VCaP (cell line): ENCODE results near the gene OAT.
A peak's percentile ranks its signal among the peaks of the same experiment; 100 is the strongest.

Experiments
- H3K27ac ChIP-seq: fragments of 450-650 bp; 2 replicates; pipeline ENCODE4 v1.5.1; 2017
- TF ChIP-seq, protein P1 (sequence below): fragments of 450-650 bp; conservative IDR thresholded peaks from 2 replicates; pipeline ENCODE4 v1.5.1; 2017; ENCODE audit warnings: mild to moderate bottlenecking, moderate library complexity

The OAT gene

DNA sequence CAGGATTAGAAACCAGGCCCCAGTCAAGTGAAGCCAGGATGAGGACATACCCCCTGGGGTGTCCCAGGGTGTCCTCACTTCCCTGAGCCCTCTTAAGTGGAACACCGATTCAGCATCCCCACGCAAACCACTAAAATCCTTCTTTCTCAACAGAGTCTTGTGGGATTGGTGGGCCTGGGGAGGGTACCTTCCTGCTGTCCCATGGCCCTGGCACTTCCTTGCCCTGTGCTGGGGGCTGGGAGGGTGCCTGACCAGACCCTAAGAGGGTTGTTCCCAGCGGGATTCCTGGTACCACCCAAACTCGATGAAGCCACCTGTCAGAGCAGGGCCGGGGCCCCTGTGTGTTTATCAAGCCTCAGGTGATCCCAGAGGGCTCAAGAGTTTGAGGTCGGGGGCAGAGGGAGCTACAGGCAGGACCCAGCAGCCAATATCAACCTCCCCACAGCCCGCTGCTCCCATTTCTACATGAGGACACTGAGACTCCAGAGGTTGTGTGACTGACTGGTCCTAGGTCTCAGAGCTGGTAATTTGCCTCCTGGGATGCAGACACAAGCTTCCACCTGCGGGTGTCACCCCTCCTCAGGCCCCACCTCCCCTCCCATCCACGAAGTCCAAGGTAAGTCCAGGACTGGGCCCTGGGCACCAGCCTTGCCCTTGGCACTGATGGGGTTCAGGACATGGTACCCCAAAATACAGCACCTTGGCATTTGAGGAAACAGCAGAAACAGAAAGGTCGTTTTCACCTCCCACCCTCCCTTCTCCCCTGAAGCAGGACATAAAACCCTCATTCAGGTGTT, 31.4 kb downstream of the OAT start:
- TF ChIP-seq, protein P1, sequence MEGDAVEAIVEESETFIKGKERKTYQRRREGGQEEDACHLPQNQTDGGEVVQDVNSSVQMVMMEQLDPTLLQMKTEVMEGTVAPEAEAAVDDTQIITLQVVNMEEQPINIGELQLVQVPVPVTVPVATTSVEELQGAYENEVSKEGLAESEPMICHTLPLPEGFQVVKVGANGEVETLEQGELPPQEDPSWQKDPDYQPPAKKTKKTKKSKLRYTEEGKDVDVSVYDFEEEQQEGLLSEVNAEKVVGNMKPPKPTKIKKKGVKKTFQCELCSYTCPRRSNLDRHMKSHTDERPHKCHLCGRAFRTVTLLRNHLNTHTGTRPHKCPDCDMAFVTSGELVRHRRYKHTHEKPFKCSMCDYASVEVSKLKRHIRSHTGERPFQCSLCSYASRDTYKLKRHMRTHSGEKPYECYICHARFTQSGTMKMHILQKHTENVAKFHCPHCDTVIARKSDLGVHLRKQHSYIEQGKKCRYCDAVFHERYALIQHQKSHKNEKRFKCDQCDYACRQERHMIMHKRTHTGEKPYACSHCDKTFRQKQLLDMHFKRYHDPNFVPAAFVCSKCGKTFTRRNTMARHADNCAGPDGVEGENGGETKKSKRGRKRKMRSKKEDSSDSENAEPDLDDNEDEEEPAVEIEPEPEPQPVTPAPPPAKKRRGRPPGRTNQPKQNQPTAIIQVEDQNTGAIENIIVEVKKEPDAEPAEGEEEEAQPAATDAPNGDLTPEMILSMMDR, result peak; percentile 27
- no peak overlapping the region for H3K27ac ChIP-seq

DNA sequence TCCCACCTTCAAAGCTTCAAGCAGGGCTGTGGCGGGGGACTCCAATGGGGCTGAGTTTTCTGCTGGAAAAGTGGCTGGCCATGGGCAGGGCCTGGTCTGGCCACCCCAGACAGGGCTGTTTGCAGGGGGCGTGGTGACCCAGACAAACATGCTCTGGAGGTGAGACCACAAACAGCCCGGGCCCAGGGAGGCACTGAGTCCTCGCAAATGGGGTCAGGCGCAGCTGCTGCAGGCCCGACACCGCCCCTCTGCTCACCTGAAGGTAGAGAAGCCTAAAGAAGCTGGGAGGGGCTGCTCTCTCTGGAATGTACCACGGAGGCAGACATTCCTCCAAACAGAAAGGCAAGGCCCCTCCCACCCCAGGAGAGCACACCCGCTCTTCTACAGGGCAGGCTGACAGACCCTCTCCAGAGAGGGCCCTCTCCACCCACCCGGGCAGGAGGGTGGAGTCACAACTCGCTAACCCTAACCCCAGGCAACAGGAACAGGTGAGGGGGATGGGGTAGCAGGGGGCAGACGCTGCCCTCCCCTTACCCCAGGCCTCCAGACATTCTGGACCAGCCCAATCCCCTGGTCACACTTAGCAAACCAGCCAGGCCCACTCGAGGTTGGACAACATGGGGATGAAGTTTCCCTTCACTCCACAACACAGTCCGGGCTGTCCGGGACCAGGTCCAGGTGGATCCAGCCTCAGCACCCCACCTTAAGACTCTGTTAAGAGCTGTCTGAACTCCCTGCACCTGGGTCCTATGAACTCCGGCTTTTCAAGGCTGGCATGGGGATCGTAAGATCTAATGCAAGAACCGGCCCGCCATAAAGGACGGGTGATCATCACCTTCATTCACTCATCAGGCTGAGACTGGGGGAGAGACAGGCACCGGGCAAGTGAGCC, 32.3 kb downstream of the OAT start:
- TF ChIP-seq, protein P1, result no peak
- H3K27ac ChIP-seq, result no peak overlapping the region

DNA sequence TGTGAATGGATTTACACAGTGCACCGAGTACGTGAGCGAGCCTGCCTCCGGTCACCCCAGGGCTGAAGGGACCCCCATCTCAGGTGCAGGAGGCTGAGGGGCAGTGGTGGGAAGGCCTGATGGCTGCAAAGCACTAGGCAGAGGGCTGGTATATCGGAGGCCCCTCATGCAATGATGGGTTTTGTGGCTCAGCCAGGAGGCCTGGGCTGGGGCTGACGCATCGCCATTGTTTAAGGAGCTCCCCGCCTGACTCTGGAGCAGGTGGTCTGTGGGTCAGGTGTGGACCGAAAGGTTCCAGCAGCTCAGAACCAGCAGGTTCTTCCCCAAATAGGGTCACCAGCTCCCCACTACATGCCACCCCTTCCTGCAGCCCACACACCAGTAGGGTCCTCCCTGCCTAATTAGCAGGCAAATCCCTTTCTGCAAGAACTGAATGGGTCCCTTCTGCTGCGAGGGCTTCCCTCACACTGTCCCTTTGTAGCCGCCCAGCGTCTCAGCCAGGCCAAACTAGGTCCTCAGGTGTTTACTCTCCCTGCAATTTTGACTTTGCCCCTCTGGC, 33.0 kb downstream of the OAT start:
- no peak overlapping the region for H3K27ac ChIP-seq
- TF ChIP-seq, protein P1, result no peak

DNA sequence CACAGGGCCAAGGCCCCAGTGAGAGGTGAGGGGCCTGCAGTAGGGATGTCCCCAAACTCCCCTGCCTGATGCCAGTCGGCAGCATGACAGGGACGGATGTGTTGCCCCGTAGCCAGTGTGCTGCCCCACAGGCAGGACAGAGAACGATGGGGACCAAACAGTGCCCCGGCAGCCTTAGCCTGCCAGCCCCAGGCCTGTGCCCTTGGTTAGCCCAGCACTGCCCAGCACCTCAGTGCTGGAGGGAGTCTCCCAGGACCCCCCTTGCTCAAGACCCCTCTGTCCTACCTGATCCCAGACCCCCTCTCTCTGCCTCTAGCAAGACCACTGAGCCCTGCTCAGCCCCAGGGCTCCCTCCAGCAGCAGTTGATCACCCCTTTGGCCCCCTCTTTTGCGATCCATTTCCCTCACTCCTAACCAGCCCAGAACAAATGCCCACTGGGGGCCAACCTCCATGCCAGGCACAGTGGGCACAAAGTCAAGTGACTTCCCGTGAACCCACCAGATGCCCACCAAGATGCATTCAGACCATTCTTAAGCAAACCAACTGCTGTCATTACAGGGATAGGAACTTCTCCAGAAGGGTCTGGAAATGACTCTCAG, 34.0 kb downstream of the OAT start:
- TF ChIP-seq, protein P1, result no peak
- no peak overlapping the region for H3K27ac ChIP-seq

GRCh38 chr10:124384172-124384571, 34.6 kb downstream of the OAT start:
- TF ChIP-seq, protein P1, result no peak
- H3K27ac ChIP-seq, result no peak overlapping the region

DNA sequence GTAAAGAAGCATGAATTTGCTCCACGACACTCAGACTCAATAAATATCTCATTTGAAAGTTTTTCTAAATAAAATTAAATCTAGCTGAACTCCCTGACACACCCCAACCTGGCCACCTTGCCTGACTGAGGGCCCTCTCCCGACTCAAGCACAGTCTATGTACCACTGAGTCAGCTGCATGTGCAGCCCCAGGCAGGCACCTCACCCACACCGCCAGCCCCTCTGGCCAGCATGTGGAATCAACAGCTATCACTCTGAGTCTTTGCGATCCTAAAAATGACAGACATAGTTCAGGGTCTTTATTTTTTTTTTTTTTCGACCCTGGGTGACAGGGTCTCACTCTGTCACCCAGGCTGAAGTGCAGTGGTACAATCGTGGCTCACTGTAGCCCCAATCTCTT, 35.2 kb downstream of the OAT start:
- TF ChIP-seq, protein P1, result no peak
- H3K27ac ChIP-seq, result no peak overlapping the region
